ENCODE data around the gene RWDD4.
A peak's percentile ranks its signal among the peaks of the same experiment; 100 is the strongest.

RWDD4 gene

GRCh38 chr4:183611210-183611830, 47.7 kb downstream of the RWDD4 start:
- H3K14ac ChIP-seq (ENCODE audit: low read length) = no peak overlapping the region
- H3K4me1 ChIP-seq (ENCODE audit: control insufficient read depth in 1 of 2, insufficient read depth in 2 of 2, low read length in 2 of 2) = peaks cover 2 to 4% of the 10 kb centered on the region in 2 experiments
- no peaks in the 10 kb centered on the region for H3K79me2 ChIP-seq (ENCODE audit: control insufficient read depth, insufficient read depth, low read length, poor library complexity)
- H2BK5ac ChIP-seq (ENCODE audit: low read depth, low read length, poor library complexity) = no peak overlapping the region
- no peak overlapping the region for H2BK120ac ChIP-seq (ENCODE audit: insufficient read depth, low read length, poor library complexity)
- no peak overlapping the region for H3K4ac ChIP-seq (ENCODE audit: low read depth, low read length)
- no peak overlapping the region for H2BK12ac ChIP-seq (ENCODE audit: low read length)
- no peaks in the 10 kb centered on the region for H3K36me3 ChIP-seq (ENCODE audit: control insufficient read depth in 1 of 2, insufficient read depth in 2 of 2, low read length in 2 of 2)
- no peak overlapping the region for H4K8ac ChIP-seq (ENCODE audit: low read depth, low read length)
- peak overlapping the region; percentile 51 for H3K4me3 ChIP-seq (ENCODE audit: low read depth, low read length)
- H3K27me3 ChIP-seq (ENCODE audit: insufficient read depth, low read length) = no peaks in the 10 kb centered on the region
- H2AK5ac ChIP-seq (ENCODE audit: low read length) = no peak overlapping the region
- peak overlapping the region; percentile 20 for H3K27ac ChIP-seq (ENCODE audit: low read depth, low read length)
- H3K4me2 ChIP-seq (ENCODE audit: low read length) = no peak overlapping the region
- peak; percentile 77 to 93 for DNase-seq
- H3K9ac ChIP-seq (ENCODE audit: low read length) = no peak overlapping the region
- no peak overlapping the region for H3K23ac ChIP-seq (ENCODE audit: low read length)
- H3K18ac ChIP-seq (ENCODE audit: low read length) = no peak overlapping the region
- no CpG with 5 or more reads among the region's 15 CpGs for WGBS (ENCODE audit: extremely low coverage, insufficient coverage, insufficient read length)
- no peak overlapping the region for H4K12ac ChIP-seq (ENCODE audit: low read depth, low read length)
- H2AFZ ChIP-seq (ENCODE audit: insufficient read depth, low read length, poor library complexity) = no peak overlapping the region
- H4K91ac ChIP-seq (ENCODE audit: low read depth, low read length) = no peak overlapping the region
- no peaks in the 10 kb centered on the region for H3K79me1 ChIP-seq (ENCODE audit: low read length)
- no peaks in the 10 kb centered on the region for H3K9me3 ChIP-seq (ENCODE audit: insufficient read depth, low read depth, low read length)

- Histone ChIP-seq H3K14ac (ENCODE audit: low read length) (no peak overlapping the region), H3K23ac (ENCODE audit: low read length) (no peak overlapping the region), H3K4me3 (ENCODE audit: low read depth, low read length) (no peak overlapping the region), H3K4me2 (ENCODE audit: low read length) (no peak overlapping the region), H4K8ac (ENCODE audit: low read depth, low read length) (no peak overlapping the region), H3K9me3 (ENCODE audit: insufficient read depth, low read depth, low read length) (no peaks in the 10 kb centered on the region), H2BK5ac (ENCODE audit: low read depth, low read length, poor library complexity) (no peak overlapping the region), H2AFZ (ENCODE audit: insufficient read depth, low read length, poor library complexity) (no peak overlapping the region), H3K36me3 (ENCODE audit: control insufficient read depth in 1 of 2, insufficient read depth in 2 of 2, low read length in 2 of 2) (no peaks in the 10 kb centered on the region), H3K79me2 (ENCODE audit: control insufficient read depth, insufficient read depth, low read length, poor library complexity) (no peaks in the 10 kb centered on the region), H2BK12ac (ENCODE audit: low read length) (no peak overlapping the region), H4K91ac (ENCODE audit: low read depth, low read length) (no peak overlapping the region), H3K4ac (ENCODE audit: low read depth, low read length) (no peak overlapping the region), H3K27me3 (ENCODE audit: insufficient read depth, low read length) (no peaks in the 10 kb centered on the region), H4K12ac (ENCODE audit: low read depth, low read length) (no peak overlapping the region), H2BK120ac (ENCODE audit: insufficient read depth, low read length, poor library complexity) (no peak overlapping the region), H3K4me1 (ENCODE audit: control insufficient read depth in 1 of 2, insufficient read depth in 2 of 2, low read length in 2 of 2) (peaks cover 2 to 4% of the 10 kb centered on the region in 2 experiments), H3K79me1 (ENCODE audit: low read length) (no peaks in the 10 kb centered on the region), H3K18ac (ENCODE audit: low read length) (no peak overlapping the region), H3K27ac (ENCODE audit: low read depth, low read length) (no peak overlapping the region), H3K9ac (ENCODE audit: low read length) (no peak overlapping the region), H2AK5ac (ENCODE audit: low read length) (no peak overlapping the region)
- peak; percentile 86 to 95 for DNase-seq
- whole genome bisulfite sequencing (ENCODE audit: extremely low coverage, insufficient coverage, insufficient read length) = no CpG with 5 or more reads among the region's 7 CpGs
Observed at GRCh38 chr4:183610613-183611012, 48.4 kb downstream of the RWDD4 start.

GRCh38 chr4:183610033-183610432, 49.0 kb downstream of the RWDD4 start:
- Histone ChIP-seq H3K36me3 (ENCODE audit: control insufficient read depth in 1 of 2, insufficient read depth in 2 of 2, low read length in 2 of 2) (no peaks in the 10 kb centered on the region), H2BK120ac (ENCODE audit: insufficient read depth, low read length, poor library complexity) (no peak overlapping the region), H4K8ac (ENCODE audit: low read depth, low read length) (no peak overlapping the region), H3K4me1 (ENCODE audit: control insufficient read depth in 1 of 2, insufficient read depth in 2 of 2, low read length in 2 of 2) (peaks cover 2 to 4% of the 10 kb centered on the region in 2 experiments), H4K91ac (ENCODE audit: low read depth, low read length) (no peak overlapping the region), H3K27me3 (ENCODE audit: insufficient read depth, low read length) (no peaks in the 10 kb centered on the region), H3K79me1 (ENCODE audit: low read length) (no peaks in the 10 kb centered on the region), H2BK5ac (ENCODE audit: low read depth, low read length, poor library complexity) (no peak overlapping the region), H3K4me3 (ENCODE audit: low read depth, low read length) (no peak overlapping the region), H2AFZ (ENCODE audit: insufficient read depth, low read length, poor library complexity) (peak overlapping the region; percentile 6), H3K9ac (ENCODE audit: low read length) (no peak overlapping the region), H3K9me3 (ENCODE audit: insufficient read depth, low read depth, low read length) (no peaks in the 10 kb centered on the region), H3K27ac (ENCODE audit: low read depth, low read length) (no peak overlapping the region), H2BK12ac (ENCODE audit: low read length) (no peak overlapping the region), H3K18ac (ENCODE audit: low read length) (no peak overlapping the region), H3K4ac (ENCODE audit: low read depth, low read length) (no peak overlapping the region), H2AK5ac (ENCODE audit: low read length) (no peak overlapping the region), H4K12ac (ENCODE audit: low read depth, low read length) (no peak overlapping the region), H3K23ac (ENCODE audit: low read length) (no peak overlapping the region), H3K79me2 (ENCODE audit: control insufficient read depth, insufficient read depth, low read length, poor library complexity) (no peaks in the 10 kb centered on the region), H3K4me2 (ENCODE audit: low read length) (no peak overlapping the region), H3K14ac (ENCODE audit: low read length) (no peak overlapping the region)
- DNase-seq = peak; percentile 22 to 47
- no CpG with 5 or more reads among the region's 2 CpGs for WGBS (ENCODE audit: extremely low coverage, insufficient coverage, insufficient read length)

GRCh38 chr4:183609151-183609550, 49.8 kb downstream of the RWDD4 start:
- DNase-seq = no peak
- Histone ChIP-seq H2AFZ (ENCODE audit: insufficient read depth, low read length, poor library complexity) (no peak overlapping the region), H3K4me3 (ENCODE audit: low read depth, low read length) (no peak overlapping the region), H4K91ac (ENCODE audit: low read depth, low read length) (no peak overlapping the region), H4K12ac (ENCODE audit: low read depth, low read length) (no peak overlapping the region), H2BK12ac (ENCODE audit: low read length) (no peak overlapping the region), H3K14ac (ENCODE audit: low read length) (no peak overlapping the region), H3K27ac (ENCODE audit: low read depth, low read length) (no peak overlapping the region), H3K4ac (ENCODE audit: low read depth, low read length) (no peak overlapping the region), H3K27me3 (ENCODE audit: insufficient read depth, low read length) (no peaks in the 10 kb centered on the region), H2BK120ac (ENCODE audit: insufficient read depth, low read length, poor library complexity) (no peak overlapping the region), H3K4me2 (ENCODE audit: low read length) (no peak overlapping the region), H3K23ac (ENCODE audit: low read length) (no peak overlapping the region), H2BK5ac (ENCODE audit: low read depth, low read length, poor library complexity) (no peak overlapping the region), H3K4me1 (ENCODE audit: control insufficient read depth in 1 of 2, insufficient read depth in 2 of 2, low read length in 2 of 2) (peaks cover 2 to 4% of the 10 kb centered on the region in 2 experiments), H3K18ac (ENCODE audit: low read length) (no peak overlapping the region), H3K79me1 (ENCODE audit: low read length) (no peaks in the 10 kb centered on the region), H3K9me3 (ENCODE audit: insufficient read depth, low read depth, low read length) (no peaks in the 10 kb centered on the region), H3K9ac (ENCODE audit: low read length) (no peak overlapping the region), H4K8ac (ENCODE audit: low read depth, low read length) (no peak overlapping the region), H3K36me3 (ENCODE audit: control insufficient read depth in 1 of 2, insufficient read depth in 2 of 2, low read length in 2 of 2) (no peaks in the 10 kb centered on the region), H3K79me2 (ENCODE audit: control insufficient read depth, insufficient read depth, low read length, poor library complexity) (no peaks in the 10 kb centered on the region), H2AK5ac (ENCODE audit: low read length) (no peak overlapping the region)
- WGBS (ENCODE audit: extremely low coverage, insufficient coverage, insufficient read length) = no CpG with 5 or more reads among the region's 9 CpGs
